Measurements from ENCODE around the gene EFNA5. TPM values are rescaled to one million over a fixed set of nuclear protein-coding genes. Genes with fewer than 3 reads are reported as not detected.

Gene EFNA5
- total and polyA plus RNA-seq, 2 donors from 2014 or later: 5.9 to 54.4 TPM

- Histone ChIP-seq H3K9me3 (ENCODE audit: control insufficient read depth in 2 of 3, insufficient read depth in 1 of 3, low read length in 3 of 3) (no peaks in the 10 kb centered on the region), H3K4me3 (ENCODE audit: low read length in 3 of 3) (no peak overlapping the region), H3K4me1 (ENCODE audit: control insufficient read depth in 2 of 3, insufficient read depth in 2 of 3, low read depth in 1 of 3, low read length in 3 of 3) (no peaks in the 10 kb centered on the region), H3K27me3 (ENCODE audit: control insufficient read depth, insufficient read depth, low read length) (no peaks in the 10 kb centered on the region), H3K36me3 (ENCODE audit: control insufficient read depth in 2 of 3, insufficient read depth in 3 of 3, low read length in 3 of 3) (no peaks in the 10 kb centered on the region), H3K9ac (ENCODE audit: low read length in 3 of 3) (no peak overlapping the region), H3K27ac (ENCODE audit: low read depth in 2 of 2, low read length in 2 of 2) (no peak overlapping the region)
- FAIRE-seq: no peak
- intact Hi-C loops (cut with DNase I): no loop called here
- TF ChIP-seq, protein P1, sequence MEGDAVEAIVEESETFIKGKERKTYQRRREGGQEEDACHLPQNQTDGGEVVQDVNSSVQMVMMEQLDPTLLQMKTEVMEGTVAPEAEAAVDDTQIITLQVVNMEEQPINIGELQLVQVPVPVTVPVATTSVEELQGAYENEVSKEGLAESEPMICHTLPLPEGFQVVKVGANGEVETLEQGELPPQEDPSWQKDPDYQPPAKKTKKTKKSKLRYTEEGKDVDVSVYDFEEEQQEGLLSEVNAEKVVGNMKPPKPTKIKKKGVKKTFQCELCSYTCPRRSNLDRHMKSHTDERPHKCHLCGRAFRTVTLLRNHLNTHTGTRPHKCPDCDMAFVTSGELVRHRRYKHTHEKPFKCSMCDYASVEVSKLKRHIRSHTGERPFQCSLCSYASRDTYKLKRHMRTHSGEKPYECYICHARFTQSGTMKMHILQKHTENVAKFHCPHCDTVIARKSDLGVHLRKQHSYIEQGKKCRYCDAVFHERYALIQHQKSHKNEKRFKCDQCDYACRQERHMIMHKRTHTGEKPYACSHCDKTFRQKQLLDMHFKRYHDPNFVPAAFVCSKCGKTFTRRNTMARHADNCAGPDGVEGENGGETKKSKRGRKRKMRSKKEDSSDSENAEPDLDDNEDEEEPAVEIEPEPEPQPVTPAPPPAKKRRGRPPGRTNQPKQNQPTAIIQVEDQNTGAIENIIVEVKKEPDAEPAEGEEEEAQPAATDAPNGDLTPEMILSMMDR (IDR thresholded peaks at IDR 0.05; ENCODE audit: borderline replicate concordance, extremely low read depth, insufficient read depth): no peak
- no peak for DNase-seq
These were observed 272.0 kb downstream of the EFNA5 start for GRCh38 chr5:107398703-107399102.

DNA sequence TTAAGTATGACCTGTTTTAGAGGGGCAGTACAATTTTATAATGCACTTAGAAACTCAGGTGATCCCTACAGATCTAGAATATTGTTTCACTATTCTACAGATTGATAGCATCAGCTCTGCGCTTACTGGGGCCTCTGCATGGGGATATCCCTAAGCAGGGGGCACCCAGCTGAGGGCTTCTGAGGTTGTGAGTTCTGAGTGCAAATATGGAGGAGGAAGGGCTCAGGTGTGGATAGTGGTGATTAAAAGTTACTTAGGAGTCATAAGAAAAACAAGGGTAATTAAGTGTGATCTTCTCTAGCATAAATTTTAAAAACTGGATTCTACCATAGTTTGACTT is 274.4 kb downstream of the EFNA5 start:
- DNase-seq: no peak
- intact Hi-C loops (cut with DNase I): no loop called here

DNA sequence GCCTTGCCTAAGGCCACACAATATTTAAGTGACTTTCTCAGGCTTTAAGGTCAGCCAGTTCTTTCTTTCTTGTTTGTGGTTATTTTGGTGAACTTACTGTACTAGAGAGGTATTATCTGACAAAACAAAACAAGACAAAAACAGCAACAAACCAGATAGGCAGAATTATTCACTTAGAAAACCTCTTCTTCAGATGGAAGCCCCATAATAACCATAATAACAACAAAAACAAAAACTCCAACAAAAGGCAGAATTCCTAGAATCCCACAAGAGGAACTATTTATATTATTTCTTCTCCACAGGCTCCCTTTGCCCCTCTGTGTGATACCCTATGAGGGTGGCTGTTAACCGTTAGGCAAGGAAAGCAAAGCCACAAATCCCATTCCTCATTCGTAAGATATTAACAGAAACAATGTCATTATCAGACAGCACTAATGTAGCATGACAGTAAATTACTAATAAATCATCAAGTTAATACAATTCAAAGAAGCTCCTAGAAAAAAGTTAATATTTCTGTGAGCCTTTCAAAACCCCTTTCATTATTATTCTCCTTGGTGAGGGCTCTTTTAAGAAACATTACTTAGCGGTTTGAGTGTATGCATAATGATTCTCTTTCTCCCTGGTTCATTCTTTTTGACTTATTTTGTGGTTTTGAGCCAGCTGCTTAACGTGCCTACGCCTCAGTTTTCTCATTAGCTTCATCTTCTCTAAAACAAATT is 274.9 kb downstream of the EFNA5 start:
- TF ChIP-seq, protein P1 (IDR thresholded peaks at IDR 0.05; ENCODE audit: borderline replicate concordance, extremely low read depth, insufficient read depth): no peak
- DNase-seq (peak in 1 of 5 donors; percentile 20), FAIRE-seq (no peak)
- intact Hi-C loops (cut with DNase I): no loop called here
- Histone ChIP-seq H3K4me1 (ENCODE audit: control insufficient read depth in 2 of 3, insufficient read depth in 2 of 3, low read depth in 1 of 3, low read length in 3 of 3) (no peaks in the 10 kb centered on the region), H3K9ac (ENCODE audit: low read length in 3 of 3) (no peak overlapping the region), H3K9me3 (ENCODE audit: control insufficient read depth in 2 of 3, insufficient read depth in 1 of 3, low read length in 3 of 3) (no peaks in the 10 kb centered on the region), H3K4me3 (ENCODE audit: low read length in 3 of 3) (no peak overlapping the region), H3K27me3 (ENCODE audit: control insufficient read depth, insufficient read depth, low read length) (no peaks in the 10 kb centered on the region), H3K36me3 (ENCODE audit: control insufficient read depth in 2 of 3, insufficient read depth in 3 of 3, low read length in 3 of 3) (no peaks in the 10 kb centered on the region), H3K27ac (ENCODE audit: low read depth in 2 of 2, low read length in 2 of 2) (no peak overlapping the region)

More for the DNA sequence above, 274.4 kb downstream of the EFNA5 start:
- TF ChIP-seq, protein P1 (IDR thresholded peaks at IDR 0.05; ENCODE audit: borderline replicate concordance, extremely low read depth, insufficient read depth): no peak
- Histone ChIP-seq H3K4me3 (ENCODE audit: low read length in 3 of 3) (no peak overlapping the region), H3K36me3 (ENCODE audit: control insufficient read depth in 2 of 3, insufficient read depth in 3 of 3, low read length in 3 of 3) (no peaks in the 10 kb centered on the region), H3K9me3 (ENCODE audit: control insufficient read depth in 2 of 3, insufficient read depth in 1 of 3, low read length in 3 of 3) (no peaks in the 10 kb centered on the region), H3K27me3 (ENCODE audit: control insufficient read depth, insufficient read depth, low read length) (no peaks in the 10 kb centered on the region), H3K4me1 (ENCODE audit: control insufficient read depth in 2 of 3, insufficient read depth in 2 of 3, low read depth in 1 of 3, low read length in 3 of 3) (no peaks in the 10 kb centered on the region), H3K9ac (ENCODE audit: low read length in 3 of 3) (no peak overlapping the region), H3K27ac (ENCODE audit: low read depth in 2 of 2, low read length in 2 of 2) (no peak overlapping the region)
- no peak for FAIRE-seq

- H3K27me3 ChIP-seq (ENCODE audit: control insufficient read depth, insufficient read depth, low read length): no peaks in the 10 kb centered on the region
- TF ChIP-seq, protein P1 (IDR thresholded peaks at IDR 0.05; ENCODE audit: borderline replicate concordance, extremely low read depth, insufficient read depth): no peak
- intact Hi-C loops (cut with DNase I): no loop called here
- no peak overlapping the region for H3K4me3 ChIP-seq (ENCODE audit: low read length in 3 of 3)
- no peak overlapping the region for H3K9ac ChIP-seq (ENCODE audit: low read length in 3 of 3)
- H3K36me3 ChIP-seq (ENCODE audit: control insufficient read depth in 2 of 3, insufficient read depth in 3 of 3, low read length in 3 of 3): no peaks in the 10 kb centered on the region
- no peaks in the 10 kb centered on the region for H3K9me3 ChIP-seq (ENCODE audit: control insufficient read depth in 2 of 3, insufficient read depth in 1 of 3, low read length in 3 of 3)
- no peak for DNase-seq
- no peak for FAIRE-seq
- H3K4me1 ChIP-seq (ENCODE audit: control insufficient read depth in 2 of 3, insufficient read depth in 2 of 3, low read depth in 1 of 3, low read length in 3 of 3): peaks cover 0 to 3% (median 2%) of the 10 kb centered on the region in 3 donors
- H3K27ac ChIP-seq (ENCODE audit: low read depth in 2 of 2, low read length in 2 of 2): no peak overlapping the region
These were observed 276.9 kb downstream of the EFNA5 start for GRCh38 chr5:107393851-107394250.

Measured in kidney (tissue), 14 donors.